ENCODE data around the gene ZNF541.

The ZNF541 gene

GRCh38 chr19:47569331-47569730, 3.6 kb downstream of the ZNF541 start:
- TF ChIP-seq CTCF (IDR thresholded peaks at IDR 0.05; ENCODE audit: low read depth, low read length), result no peak
- no peak for TF ChIP-seq EZH2phosphoT487 (IDR thresholded peaks at IDR 0.05; ENCODE audit: low read depth)

GRCh38 chr19:47564081-47564480, 8.9 kb downstream of the ZNF541 start:
- Histone ChIP-seq H3K4me2 (ENCODE audit: low read length) (no peak overlapping the region), H3K27ac (ENCODE audit: low read length) (no peak overlapping the region), H3K4me3 (ENCODE audit: low read length) (no peak overlapping the region), H3K36me3 (replicated peaks; ENCODE audit: low read depth, low read length) (no peaks in the 10 kb centered on the region), H3K9me3 (ENCODE audit: insufficient read depth, low read length) (no peaks in the 10 kb centered on the region), H3K9ac (ENCODE audit: low read length) (no peak overlapping the region), H3K27me3 (ENCODE audit: low read depth, low read length) (peaks cover 16% of the 10 kb centered on the region; the same call in 1 of the 2 replicates), H3K79me2 (ENCODE audit: low read length) (no peaks in the 10 kb centered on the region), H3K4me1 (ENCODE audit: low read length) (no peaks in the 10 kb centered on the region), H2AFZ (ENCODE audit: low read depth, low read length) (no peak overlapping the region), H4K20me1 (ENCODE audit: insufficient read depth, low read length) (no peaks in the 10 kb centered on the region)
- TF ChIP-seq EZH2phosphoT487 (IDR thresholded peaks at IDR 0.05; ENCODE audit: low read depth), result no peak
- TF ChIP-seq CTCF (IDR thresholded peaks at IDR 0.05; ENCODE audit: low read depth, low read length), result no peak

More at GRCh38 chr19:47569331-47569730, 3.6 kb downstream of the ZNF541 start:
- no peaks in the 10 kb centered on the region for H4K20me1 ChIP-seq (ENCODE audit: insufficient read depth, low read length)
- H3K4me3 ChIP-seq (ENCODE audit: low read length), result no peak overlapping the region
- no peak overlapping the region for H2AFZ ChIP-seq (ENCODE audit: low read depth, low read length)
- H3K4me1 ChIP-seq (ENCODE audit: low read length), result no peaks in the 10 kb centered on the region
- H3K27me3 ChIP-seq (ENCODE audit: low read depth, low read length), result peaks cover 10% of the 10 kb centered on the region
- no peaks in the 10 kb centered on the region for H3K79me2 ChIP-seq (ENCODE audit: low read length)
- H3K9me3 ChIP-seq (ENCODE audit: insufficient read depth, low read length), result no peaks in the 10 kb centered on the region
- no peaks in the 10 kb centered on the region for H3K36me3 ChIP-seq (replicated peaks; ENCODE audit: low read depth, low read length)
- no peak overlapping the region for H3K4me2 ChIP-seq (ENCODE audit: low read length)
- H3K27ac ChIP-seq (ENCODE audit: low read length), result no peak overlapping the region
- H3K9ac ChIP-seq (ENCODE audit: low read length), result no peak overlapping the region

GRCh38 chr19:47561440-47562057, 11.4 kb downstream of the ZNF541 start:
- no peak overlapping the region for H3K4me2 ChIP-seq (ENCODE audit: low read length)
- no peaks in the 10 kb centered on the region for H3K79me2 ChIP-seq (ENCODE audit: low read length)
- no peak for TF ChIP-seq EZH2phosphoT487 (IDR thresholded peaks at IDR 0.05; ENCODE audit: low read depth)
- TF ChIP-seq CTCF (IDR thresholded peaks at IDR 0.05; ENCODE audit: low read depth, low read length), result no peak
- peaks cover 16% of the 10 kb centered on the region; the same call in 1 of the 2 replicates for H3K27me3 ChIP-seq (ENCODE audit: low read depth, low read length)
- no peak overlapping the region for H3K4me3 ChIP-seq (ENCODE audit: low read length)
- no peaks in the 10 kb centered on the region for H3K4me1 ChIP-seq (ENCODE audit: low read length)
- no peak overlapping the region for H3K9ac ChIP-seq (ENCODE audit: low read length)
- H2AFZ ChIP-seq (ENCODE audit: low read depth, low read length), result no peak overlapping the region
- no peak overlapping the region for H3K27ac ChIP-seq (ENCODE audit: low read length)
- no peaks in the 10 kb centered on the region for H4K20me1 ChIP-seq (ENCODE audit: insufficient read depth, low read length)
- H3K36me3 ChIP-seq (replicated peaks; ENCODE audit: low read depth, low read length), result no peaks in the 10 kb centered on the region
- H3K9me3 ChIP-seq (ENCODE audit: insufficient read depth, low read length), result no peaks in the 10 kb centered on the region

- H4K20me1 ChIP-seq (ENCODE audit: insufficient read depth, low read length), result no peaks in the 10 kb centered on the region
- no peak overlapping the region for H3K4me2 ChIP-seq (ENCODE audit: low read length)
- no peak overlapping the region for H3K27ac ChIP-seq (ENCODE audit: low read length)
- no peaks in the 10 kb centered on the region for H3K9me3 ChIP-seq (ENCODE audit: insufficient read depth, low read length)
- no peak overlapping the region for H3K9ac ChIP-seq (ENCODE audit: low read length)
- TF ChIP-seq EZH2phosphoT487 (IDR thresholded peaks at IDR 0.05; ENCODE audit: low read depth) (no peak), CTCF (IDR thresholded peaks at IDR 0.05; ENCODE audit: low read depth, low read length) (no peak)
- no peaks in the 10 kb centered on the region for H3K79me2 ChIP-seq (ENCODE audit: low read length)
- peaks cover 16% of the 10 kb centered on the region; the same call in 1 of the 2 replicates for H3K27me3 ChIP-seq (ENCODE audit: low read depth, low read length)
- no peaks in the 10 kb centered on the region for H3K36me3 ChIP-seq (replicated peaks; ENCODE audit: low read depth, low read length)
- no peak overlapping the region for H3K4me3 ChIP-seq (ENCODE audit: low read length)
- no peaks in the 10 kb centered on the region for H3K4me1 ChIP-seq (ENCODE audit: low read length)
- H2AFZ ChIP-seq (ENCODE audit: low read depth, low read length), result no peak overlapping the region
Measured at GRCh38 chr19:47560999-47561398, 11.9 kb downstream of the ZNF541 start.

Data from OCI-LY3 (cell line).